Muscle of back (tissue), 11 donors: ENCODE measurements around the gene GBX2. TPM values are rescaled to one million over a fixed set of nuclear protein-coding genes. Genes with fewer than 3 reads are reported as not detected.
A peak's percentile ranks its signal among the peaks of the same experiment; 100 is the strongest.

ENCODE experiments used
- DNase-seq, 3 donors: peaks; one replicate each; pipeline versions ENCODE4 v3.0.0 to v3.0.0-alpha.2; 2013
- polyA plus RNA-seq, 10 donors: library from polyadenylated mRNA; unstranded; fragments of 120-200 nt; gene quantifications; one replicate each; pipeline ENCODE4 v1.2.1, GENCODE V29; 2013; ENCODE audit not compliant: insufficient read length in 10 of 10

The GBX2 gene
- polyA plus RNA-seq, 10 donors, result 0.16 to 0.25 TPM; not detected in 8

DNA sequence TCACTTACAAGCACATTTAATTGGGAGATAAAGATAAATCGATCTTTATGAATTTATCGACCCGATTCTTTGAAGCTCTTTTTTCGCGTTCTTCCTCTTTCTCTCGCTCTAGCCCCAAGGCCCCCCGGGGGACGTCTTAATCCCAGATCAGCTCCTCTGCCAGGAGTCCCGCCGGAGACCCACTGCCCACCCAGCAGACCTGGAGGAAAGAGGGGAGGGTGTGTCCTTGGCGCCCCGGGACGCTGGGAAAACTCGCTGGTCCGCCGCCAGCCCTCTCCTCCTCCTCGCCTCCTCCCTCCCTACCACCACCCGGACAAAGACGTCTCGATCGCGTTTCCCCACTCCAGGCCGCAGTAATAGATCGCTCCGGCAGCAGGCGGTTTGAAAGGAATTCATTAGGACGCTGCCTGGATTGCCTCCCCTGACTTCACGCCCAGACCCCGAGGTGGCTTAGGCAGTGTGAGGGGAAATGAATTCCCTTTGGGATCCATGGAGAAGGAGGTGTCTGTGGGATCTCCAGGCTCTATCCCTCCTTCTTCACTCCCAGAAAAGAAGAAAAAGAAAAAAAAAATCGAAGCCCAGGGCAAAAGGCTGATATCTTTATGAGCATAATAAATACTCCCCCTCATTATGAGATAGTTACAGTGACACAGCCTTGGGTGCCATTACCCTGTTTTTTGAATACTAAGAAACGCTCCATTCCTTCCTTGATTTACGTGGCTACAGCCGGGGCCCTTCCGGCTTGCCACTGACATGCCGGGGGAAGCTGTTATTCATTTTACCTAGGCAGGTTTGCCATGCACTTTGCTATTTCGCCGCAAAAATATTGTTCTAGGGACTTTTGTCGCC, 1.8 kb upstream of the GBX2 start:
- peak in 1 of 3 donors; percentile 32 for DNase-seq

DNA sequence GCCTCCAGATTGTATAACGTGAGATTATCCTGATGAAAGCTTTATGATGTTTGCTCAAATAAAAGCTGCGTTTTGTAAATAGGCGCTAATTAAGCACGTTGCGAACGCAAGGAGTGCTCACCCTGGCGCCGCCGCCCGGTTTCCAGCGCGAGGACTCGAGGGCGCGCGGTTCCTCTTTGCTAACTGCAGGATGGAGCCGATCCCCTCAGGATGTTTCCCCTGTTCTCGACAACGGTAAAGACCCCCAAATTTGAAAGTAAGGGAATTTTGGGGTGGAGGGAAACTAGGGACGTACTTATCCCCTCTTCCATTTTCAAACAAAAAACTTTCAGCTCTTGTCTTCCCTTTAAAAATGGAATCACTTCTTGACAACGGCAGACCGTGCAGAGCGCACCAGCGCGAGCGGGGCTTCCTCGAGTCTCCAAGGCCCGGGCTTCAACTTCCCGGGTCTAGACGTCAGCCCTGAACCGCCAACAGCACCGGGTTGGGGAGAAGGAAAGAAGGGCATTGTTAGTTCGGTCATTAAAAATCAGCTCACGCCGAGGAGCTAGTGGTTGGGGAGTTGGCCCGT, 1.1 kb upstream of the GBX2 start:
- DNase-seq, result peak in 1 of 3 donors; percentile 61

DNA sequence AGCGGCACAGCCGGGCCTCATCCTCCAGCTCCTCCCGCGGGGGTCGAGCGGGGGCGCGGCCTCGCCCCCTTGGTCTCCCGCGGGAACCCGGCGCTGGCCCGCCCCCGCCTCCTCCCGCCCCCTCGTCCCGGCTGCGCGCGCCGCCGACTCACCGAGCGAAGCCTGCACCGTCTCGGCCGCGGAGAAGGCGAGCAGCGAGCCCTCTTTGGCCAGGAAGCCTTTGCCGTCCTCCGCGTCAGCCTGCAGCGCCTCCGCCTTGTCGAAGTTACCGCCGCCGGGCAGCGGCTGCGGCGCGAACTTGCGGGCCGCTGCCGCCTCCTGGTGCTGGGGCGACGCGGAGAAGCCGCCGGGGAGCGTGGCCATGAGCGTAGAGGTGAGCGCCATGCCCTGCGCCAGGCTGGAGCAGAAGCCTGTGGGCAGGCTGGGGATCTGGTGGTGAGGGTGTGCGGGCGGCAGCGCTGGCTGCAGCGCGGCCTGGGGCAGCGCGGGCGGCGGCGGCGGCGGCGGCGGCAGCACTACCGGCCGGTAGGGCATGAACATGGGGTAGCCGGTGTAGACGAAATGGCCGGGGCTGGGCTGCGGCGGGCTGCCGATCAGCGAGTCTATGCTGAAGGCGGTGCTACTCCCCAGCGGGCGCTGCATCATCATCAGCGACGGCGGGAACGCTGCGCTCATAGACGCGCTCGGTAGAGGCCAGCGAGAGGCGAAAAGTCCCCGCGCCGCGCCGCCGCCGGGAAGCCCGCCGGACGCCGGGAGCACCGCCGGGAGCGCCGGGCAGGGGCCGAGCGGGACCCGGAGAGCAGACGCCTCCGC, 683 bp downstream of the GBX2 start:
- peak in 1 of 3 donors; percentile 62 for DNase-seq

DNA sequence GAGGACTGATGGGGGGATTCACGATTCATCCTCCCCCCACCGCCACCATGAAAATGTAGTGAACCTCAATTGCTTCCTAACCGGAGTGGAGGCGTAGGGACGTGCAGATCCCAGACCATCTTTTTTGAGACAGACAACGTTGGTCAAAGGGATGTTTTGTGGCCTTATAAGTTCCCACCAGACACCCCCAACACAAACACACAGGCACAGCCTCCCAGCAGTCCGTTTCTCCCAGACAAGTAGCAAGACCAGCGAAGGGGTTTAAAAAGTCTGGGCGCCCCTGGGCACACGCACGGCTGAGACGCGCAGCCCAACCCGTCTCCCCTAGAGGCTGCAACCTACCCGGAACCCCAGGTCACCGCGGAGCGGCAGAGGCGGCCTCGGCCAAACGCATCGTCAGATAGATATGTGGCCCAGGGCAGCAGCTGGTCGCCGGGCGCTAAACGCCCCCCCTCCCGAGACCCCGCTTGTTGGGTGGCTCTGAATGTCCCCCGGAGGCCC, 1.3 kb downstream of the GBX2 start:
- peak in 1 of 3 donors; percentile 42 for DNase-seq

DNA sequence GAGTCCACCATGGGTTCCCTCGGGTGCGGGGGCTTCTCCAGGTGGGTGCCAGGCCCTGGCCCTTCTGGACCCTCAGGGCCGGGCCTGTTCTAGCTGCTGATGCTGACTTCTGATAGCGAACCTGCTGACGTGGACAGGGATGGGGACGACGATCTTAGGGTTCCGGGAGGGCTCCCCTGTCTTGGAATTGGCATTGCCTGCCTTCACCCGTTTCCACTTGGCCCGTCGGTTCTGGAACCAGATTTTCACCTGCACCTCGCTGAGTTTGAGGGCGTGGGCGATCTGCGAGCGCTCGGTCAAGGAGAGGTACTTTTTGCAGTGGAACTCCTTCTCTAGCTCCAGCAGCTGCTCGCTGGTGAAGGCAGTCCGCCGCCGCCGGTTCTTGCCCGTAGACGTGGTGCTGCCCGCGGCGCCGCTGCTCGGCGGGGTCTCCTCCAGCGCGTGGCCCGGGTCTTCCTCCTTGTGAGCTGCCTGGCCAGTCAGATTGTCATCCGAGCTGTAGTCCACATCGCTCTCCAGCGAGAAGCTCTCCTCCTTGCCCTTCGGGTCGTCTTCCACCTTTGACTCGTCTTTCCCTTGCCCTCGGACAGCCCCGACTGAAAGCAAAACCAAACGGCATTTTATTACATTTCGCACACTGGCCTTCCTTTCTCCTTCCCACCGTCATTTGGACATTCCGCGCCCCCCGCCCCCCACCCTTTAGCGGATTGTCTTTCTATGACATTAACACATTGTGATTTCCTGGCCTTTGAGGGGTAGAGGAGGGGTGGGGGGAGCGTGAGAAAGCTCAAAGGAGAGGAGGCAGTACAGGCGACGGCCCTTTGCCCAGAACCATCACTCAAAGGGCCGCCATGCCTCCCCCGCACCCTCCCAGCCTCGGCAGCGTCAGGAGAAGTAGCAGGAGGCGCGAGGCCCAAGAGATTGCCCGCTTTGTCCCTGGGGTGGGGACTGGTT, 2.1 kb downstream of the GBX2 start:
- peak in 1 of 3 donors; percentile 59 for DNase-seq

DNA sequence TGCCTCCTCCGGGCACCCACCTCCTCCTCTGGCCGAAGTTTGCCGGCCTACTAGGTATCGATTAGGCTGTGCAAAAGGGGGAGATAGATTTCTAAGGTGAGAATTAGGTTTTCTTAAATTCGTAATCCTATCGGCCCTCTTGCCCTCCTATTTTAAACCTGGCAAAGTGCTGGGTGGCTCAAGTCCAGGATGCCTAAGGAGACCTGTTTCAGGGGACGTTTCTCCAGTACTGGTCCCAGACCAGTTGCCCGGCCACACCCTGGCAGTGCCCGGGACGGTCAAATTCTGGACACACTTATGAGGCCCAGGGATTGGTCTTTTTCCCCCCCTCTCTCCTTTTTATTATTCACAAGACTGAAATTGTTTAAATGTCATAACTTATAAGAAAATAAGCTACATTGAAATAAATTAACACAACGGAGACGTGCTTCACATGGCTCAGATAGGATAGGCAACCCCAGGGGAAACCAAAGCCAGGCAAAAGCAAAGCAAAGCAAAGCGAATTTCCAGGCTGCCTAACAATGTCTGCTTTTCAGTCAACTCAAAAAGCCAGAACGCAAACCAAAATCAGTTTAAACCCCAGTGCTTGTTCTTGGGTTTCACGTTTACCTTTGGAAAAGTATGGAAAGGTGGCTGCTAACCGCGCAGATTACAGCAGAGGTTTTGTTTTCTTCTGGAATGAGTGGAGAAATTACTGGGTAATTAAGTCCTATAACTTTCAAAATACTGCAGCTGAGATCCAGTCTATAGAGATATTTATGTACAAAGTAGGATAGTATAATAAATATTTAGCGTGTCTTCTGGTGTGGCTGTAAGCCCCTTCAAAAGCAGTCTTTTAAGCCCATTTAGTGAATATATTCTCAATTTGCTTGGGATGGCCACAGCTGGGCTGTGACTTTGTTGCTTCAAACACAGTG, 3.0 kb downstream of the GBX2 start:
- DNase-seq, result peak in 1 of 3 donors; percentile 31

DNA sequence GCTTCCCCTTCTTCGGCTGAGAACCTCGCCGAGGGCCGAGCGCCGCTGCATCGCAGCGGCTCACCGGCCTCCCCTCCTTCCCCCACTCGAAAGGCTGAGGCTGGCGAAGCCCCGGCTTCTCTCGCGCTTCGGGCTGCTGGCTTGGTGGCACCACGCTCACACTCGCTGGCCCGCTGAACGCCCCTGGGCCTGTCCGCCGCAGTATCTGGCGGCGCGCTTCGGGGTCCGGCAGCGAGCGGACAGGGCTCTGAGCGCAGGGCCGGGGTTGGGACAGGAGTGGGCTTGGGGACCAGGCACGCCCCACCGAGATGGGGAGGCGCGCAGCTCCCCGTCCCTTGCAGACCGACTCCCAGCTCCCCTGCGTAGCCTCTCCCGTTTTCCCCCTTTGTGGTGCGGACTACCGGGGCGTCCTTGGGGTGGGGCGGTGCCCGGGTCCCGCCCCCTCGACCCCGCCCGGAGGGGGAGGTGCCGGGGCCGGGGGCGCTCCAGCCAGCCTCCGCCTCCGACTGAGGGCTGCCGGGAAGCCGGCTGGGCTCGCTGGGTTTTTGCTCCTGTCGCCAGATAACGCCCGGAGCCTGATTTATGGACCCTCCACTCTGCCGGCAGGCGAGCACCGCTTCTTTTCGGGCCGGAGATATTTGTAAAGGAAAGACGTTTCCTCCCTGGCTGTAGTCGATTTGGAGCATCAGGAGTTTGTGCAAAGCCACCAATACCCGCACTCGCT, 3.8 kb downstream of the GBX2 start:
- DNase-seq, result peak in 1 of 3 donors; percentile 69

DNA sequence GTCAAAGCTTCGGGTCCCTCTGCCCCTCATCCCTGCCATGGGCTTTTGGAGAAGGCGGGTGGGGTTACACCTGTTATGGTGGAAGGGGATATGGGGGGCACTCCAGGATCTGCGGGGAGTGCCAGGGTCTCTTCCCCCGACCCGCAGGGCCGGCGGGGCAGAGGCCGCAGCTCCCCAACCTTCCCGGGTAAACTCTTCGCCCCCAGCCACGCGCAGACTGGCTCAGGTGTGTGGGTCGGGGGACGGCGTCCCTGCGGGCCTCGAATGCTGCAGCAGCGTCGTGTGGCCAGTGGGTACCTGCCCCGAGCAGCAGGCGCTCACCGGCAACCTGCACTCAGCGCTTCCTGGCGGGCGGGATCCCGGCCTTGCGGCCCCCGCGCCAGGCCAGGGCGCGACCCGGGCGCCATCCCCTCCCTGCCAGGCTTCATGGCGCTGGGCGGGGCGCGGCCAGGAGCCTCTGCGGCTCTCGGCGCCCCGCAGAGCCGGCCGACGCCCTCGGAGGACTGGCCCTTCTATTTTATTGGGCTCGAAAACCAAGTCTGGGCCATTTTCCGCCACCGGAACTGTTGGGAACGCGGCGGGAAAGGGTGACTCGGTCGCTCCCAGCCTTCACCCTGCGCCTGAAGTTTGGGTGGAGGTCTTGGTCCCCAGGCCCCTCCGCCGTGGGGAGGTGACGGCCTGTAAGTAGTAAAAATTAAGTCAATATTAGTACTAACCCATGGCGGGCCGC, 4.5 kb downstream of the GBX2 start:
- no peak for DNase-seq

DNA sequence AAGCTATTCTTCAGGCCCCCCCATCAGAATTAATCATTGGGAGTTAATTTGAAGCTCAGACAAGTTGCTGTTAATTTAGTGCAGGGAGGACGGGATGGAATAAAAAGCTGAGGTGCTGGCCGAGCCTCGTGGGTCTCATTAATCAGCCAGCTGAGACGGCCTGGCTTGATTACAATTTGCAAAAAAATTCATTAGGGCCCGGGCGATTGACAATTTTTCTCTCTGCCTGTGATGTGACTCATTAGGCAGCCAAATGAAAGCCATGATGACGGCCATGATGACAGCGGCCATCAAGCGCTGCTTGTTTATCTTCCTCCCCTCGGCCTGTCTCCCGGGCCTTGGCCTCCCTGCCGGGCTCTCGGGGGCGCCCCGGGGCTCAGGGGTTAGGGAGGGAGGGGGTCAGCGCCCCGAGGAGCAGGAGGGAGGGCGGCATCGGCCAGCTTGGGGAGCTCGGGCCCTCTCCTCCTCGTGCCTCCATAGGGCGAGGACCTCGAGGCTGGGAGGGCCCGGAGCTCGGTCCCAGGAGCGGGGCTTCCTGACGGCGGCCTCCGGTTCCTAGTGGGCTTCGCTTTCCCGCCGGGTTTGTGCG, 5.2 kb downstream of the GBX2 start:
- peak in 1 of 3 donors; percentile 12 for DNase-seq

DNA sequence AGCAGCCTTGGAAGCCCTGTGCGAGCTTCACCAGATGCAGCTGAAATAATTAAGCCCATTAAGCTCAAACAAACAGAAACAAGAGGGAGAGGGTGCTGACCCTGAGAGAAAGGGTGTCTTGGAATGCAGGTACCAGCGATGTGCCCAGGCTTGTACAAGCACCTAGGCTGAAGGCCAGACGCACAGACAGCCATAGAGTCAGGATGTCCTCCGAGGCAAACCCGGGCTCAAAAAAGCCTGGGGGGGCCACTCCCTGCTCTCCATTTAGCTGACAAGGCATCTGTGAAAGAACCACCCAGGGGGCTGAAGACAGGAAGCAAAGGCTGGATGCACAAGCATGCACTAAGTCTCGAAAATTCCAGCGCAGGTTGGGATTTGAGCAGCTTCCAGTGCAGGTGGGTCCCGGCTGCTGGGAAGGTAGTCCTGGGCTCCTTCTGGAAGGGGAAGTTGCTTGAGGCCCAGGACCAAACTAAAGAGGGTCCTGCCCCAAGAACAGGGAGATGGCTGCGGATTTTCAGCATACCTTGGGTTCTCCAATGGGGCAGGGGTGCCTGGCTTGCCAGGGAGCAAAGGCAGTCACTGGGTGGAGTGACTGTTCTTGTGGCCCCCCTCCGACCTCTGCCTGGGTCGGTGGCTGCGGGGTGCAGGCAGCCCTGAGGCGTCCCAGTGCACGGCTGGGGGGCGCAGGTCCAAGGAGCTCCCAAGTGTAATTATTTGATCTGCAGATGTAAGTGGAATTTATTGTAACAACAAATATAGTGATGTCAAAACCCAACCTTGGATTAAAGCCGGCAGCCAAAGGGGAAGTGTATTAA, 5.9 kb downstream of the GBX2 start:
- DNase-seq, result peak in 1 of 3 donors; percentile 1

DNA sequence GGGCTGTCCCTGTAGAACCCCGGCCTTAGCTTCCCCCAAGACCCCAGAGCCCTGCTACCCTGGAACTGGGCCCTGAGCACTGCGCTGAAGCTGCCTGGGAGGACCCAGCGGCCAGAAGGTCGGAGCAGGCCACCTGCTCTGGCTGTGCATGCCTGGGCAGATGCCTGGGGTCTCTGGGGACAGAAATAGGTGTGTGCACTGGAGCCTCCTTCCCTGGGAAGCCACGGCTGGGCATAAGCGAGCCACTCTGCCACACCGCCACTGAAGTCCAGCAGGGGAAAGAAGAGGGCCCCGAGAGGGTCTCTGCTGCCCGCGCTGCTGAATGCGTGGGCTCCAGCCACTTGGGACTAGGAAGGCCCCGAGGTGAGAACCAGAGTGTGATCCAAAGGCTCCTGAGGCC, 6.7 kb downstream of the GBX2 start:
- DNase-seq, result no peak

DNA sequence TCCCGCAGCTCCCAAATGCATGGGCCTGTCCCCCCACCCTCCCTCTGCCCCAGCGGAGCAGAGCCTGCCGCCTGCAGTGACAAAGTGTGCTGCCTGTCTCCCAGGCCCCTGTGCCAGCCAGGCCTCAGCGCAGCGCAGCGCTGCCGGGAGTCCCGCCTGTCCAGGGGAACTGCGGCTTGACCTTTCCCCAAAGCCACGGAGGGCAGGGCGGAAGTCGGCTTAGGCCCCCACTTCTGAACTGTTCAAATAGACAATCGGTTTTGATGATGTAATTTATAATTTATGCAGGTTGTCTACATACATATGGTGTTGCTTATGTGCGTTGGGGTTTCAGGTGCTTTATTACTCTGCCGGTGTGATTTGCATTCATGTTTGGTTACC, 7.1 kb downstream of the GBX2 start:
- DNase-seq, result no peak

DNA sequence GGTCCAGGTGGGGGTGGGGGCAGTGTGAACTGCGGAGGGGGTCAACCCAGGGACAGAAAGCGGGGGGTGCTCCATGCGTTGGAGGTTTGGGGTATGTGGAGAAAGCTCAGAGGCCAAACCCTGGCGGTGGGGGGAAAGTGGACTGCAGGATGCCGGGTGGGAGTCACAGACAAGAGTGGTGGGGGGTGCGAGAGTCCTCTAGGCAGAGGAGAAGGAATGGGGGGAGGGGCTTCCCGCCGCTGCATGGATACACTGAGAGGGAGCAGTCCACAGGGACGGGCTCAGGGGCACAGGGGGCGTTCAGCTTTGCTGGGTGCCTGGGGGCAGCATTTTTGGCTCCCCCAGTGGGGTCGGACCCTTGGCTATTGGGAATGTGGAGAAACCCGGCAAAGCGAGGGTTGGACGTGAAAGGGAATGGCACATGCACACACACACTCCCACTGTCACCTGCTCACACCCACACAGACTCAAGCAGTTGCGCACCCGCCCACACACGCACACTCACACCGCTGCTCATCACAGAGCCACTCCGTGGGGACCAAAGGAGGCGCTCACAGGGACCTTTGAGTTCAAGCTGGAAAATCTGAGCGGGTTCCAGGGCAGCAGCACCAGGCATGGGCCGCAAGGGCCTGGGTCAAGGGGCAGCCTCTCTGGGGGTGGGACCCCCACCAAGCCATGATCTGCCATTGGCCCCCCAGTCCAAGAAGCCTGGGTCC, 7.7 kb downstream of the GBX2 start:
- DNase-seq, result no peak

DNA sequence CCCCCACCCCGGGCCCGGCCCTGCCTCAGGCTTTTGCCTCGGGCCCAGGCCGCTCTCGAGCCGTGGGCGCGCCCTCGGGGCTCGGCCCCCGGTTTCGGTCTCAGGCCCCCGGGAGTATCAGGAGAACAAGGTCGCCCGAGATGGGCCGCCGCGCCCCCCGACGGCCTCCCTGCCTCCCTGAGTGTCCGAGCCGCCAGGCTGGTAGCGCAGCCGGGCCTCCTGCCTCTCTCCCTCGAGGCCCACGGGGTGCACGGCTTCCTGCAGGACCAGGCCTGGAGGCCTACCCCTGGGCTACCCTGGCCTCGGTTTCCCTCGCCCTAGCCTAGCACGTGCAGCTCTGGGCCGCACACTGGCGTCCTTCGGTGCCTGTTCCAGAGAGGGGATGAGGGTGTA, 8.4 kb downstream of the GBX2 start:
- no peak for DNase-seq

DNA sequence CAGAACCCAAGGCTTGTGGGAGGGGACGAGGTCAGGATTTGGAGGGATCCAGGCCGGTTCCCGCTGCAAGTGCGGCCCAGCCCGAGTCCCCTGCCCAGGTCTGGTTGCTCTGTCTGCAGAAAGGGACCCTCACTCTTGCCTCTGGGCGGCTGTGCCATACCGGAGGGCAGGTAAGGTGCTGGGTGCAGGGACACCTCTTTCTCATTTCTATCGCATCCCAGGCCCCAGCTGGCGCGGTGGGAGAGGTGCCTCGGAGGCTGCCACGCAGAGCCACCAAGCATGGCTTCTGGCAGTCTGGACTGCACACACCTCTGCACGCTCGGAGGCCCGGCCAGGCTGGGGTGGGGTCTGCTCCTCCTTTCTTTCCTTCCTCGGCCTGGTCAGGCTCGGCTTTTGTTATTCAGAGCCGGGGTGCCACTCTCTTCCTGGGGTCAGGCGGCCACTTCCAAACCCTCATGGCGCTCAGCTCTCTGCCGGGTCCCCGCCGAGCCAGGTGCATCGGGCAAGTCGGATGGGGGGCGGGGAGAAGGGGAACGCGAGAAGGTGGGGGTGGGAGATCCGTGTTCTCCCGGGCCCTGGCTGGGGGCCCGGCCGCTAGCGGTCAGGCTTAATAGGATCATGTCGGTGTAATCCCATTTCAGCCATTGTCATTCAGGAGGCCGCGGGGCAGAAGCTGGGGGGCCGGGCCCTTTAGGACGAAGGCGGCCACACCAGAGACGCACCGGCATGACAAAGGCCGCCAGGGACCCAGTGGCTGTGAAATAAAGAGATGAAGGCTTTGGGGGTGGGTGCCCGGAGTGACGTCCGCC, 9.0 kb downstream of the GBX2 start:
- no peak for DNase-seq
